Esophagus squamous epithelium (tissue), 5 donors: Measurements from ENCODE around the gene ADISSP. TPM values are rescaled to one million over a fixed set of nuclear protein-coding genes. Genes with fewer than 3 reads are reported as not detected.

Experiments used
- DNase-seq: peaks from one replicate; lab custom pipeline; 2025; lab: John Stamatoyannopoulos, UW
- H3K27ac ChIP-seq, 4 donors: fragments of 200-600 bp; sonication (generic); one replicate each; pipeline ENCODE4 v1.5.1; 2016 to 2019; ENCODE audit warnings: mild to moderate bottlenecking in 1 of 4
- H3K27me3 ChIP-seq, 4 donors: fragments of 200-600 bp; sonication (generic); 1 replicate in 3 of 4; 2 replicates in 1 of 4; pipeline versions ENCODE4 v1.5.1 to v1.6.0; 2017 to 2021; ENCODE audit warnings: antibody characterized with exemption in 1 of 4
- H3K36me3 ChIP-seq, 3 donors: fragments of 200-600 bp; sonication (generic); one replicate each; pipeline ENCODE4 v1.5.1; 2016 to 2019
- H3K4me1 ChIP-seq, 3 donors: fragments of 200-600 bp; sonication (generic); one replicate each; pipeline ENCODE4 v1.5.1; 2017 to 2019
- H3K4me3 ChIP-seq, 4 donors: fragments of 200-600 bp; sonication (generic); 1 replicate in 3 of 4; 2 replicates in 1 of 4; pipeline ENCODE4 v1.5.1; 2016 to 2019; ENCODE audit warnings: mild to moderate bottlenecking in 2 of 4, moderate library complexity in 1 of 4
- H3K9me3 ChIP-seq, 3 donors: fragments of 200-600 bp; sonication (generic); one replicate each; pipeline ENCODE4 v1.5.1; 2016 to 2019
- CTCF ChIP-seq, 6 experiments: fragments of 450-650 bp in 4 of 6; fragments of 200-600 bp in 2 of 6; sonication (generic) in 2 of 6; IDR thresholded peaks; one replicate each; pipeline ENCODE4 v1.5.1; 2016 to 2019; ENCODE audit warnings: antibody characterized with exemption in 6 of 6, mild to moderate bottlenecking in 4 of 6, moderate library complexity in 4 of 6
- POLR2A ChIP-seq, 4 donors: fragments of 450-650 bp; IDR thresholded peaks; one replicate each; pipeline ENCODE4 v1.6.1; 2017; ENCODE audit warnings: antibody characterized with exemption in 4 of 4, mild to moderate bottlenecking in 4 of 4, moderate library complexity in 3 of 4
- WGBS, 2 donors: methylation state at CpG; one replicate each; pipeline ENCODE4 v1.1.5; 2018; 5-methylcytosine and 5-hydroxymethylcytosine counted together
- intact Hi-C: fragments of 100-400 bp; cut with DNase I; formaldehyde crosslinking; loops from one replicate; pipeline ENCODE4 v1.15.0; 2022
- total RNA-seq, 4 donors: library from RNA; depleted of rRNA; stranded (reverse); fragments of >200 nt; gene quantifications; one replicate each; pipeline ENCODE4 v1.1.0, GENCODE V29; 2016
- donor health status: DM: yes; HTN: yes; CAD: no.

The ADISSP gene
- total RNA-seq, 4 donors from 2014 or later = 13.5 to 24.7 (median 19.8) TPM

DNA sequence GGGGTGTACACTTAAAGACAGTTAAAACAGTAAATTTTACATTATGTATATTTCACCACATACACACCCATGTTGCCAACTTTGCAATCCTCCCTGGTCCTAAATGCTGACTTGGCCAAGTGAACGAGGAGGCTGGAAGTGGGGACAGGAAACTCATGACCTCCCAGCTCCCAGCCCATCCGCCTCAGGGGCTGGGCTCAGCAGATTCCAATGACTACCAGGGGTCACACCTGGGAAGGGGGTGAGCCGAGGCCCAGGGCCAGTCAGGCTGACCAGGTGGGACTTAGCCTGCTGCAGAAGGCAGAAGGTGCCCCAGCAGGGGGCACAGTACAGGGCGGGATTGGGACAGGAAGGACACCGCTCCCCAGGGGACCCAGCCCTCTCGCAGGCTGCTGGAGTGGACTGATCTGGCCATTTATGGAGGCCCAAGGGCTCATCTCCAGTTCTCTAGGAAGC is 57.5 kb downstream of the ADISSP start:
- no peaks in the 10 kb centered on the region for H3K27me3 ChIP-seq
- no peak overlapping the region for H3K4me3 ChIP-seq
- no peaks in the 10 kb centered on the region for H3K9me3 ChIP-seq
- no peaks in the 10 kb centered on the region for H3K36me3 ChIP-seq
- no peak for TF ChIP-seq CTCF (IDR thresholded peaks at IDR 0.05)
- TF ChIP-seq POLR2A (IDR thresholded peaks at IDR 0.05) = no peak
- DNase-seq = no peak
- H3K4me1 ChIP-seq = peaks cover 0 to 15% (median 5%) of the 10 kb centered on the region in 3 donors
- 49 to 50% methylated on average over 4 to 6 of the region's 6 CpGs for WGBS, 2 donors
- peak overlapping the region in 2 of 4 donors; percentile 29 to 66 for H3K27ac ChIP-seq
- intact Hi-C loops = loop anchor here (5.0 kb wide), 1 partner anchor 33 kb away; no protein-coding TSS in a partner anchor

GRCh38 chr20:3707508-3707899 is 60.0 kb downstream of the ADISSP start:
- intact Hi-C loops = no loop called here
- no peak overlapping the region for H3K27ac ChIP-seq
- peaks cover 0 to 15% (median 5%) of the 10 kb centered on the region in 3 donors for H3K4me1 ChIP-seq
- H3K9me3 ChIP-seq = no peaks in the 10 kb centered on the region
- H3K36me3 ChIP-seq = no peaks in the 10 kb centered on the region
- H3K4me3 ChIP-seq = no peak overlapping the region
- TF ChIP-seq CTCF (IDR thresholded peaks at IDR 0.05) = no peak
- TF ChIP-seq POLR2A (IDR thresholded peaks at IDR 0.05) = no peak
- 77 to 91% methylated on average over 3 of the region's 3 CpGs for WGBS, 2 donors
- DNase-seq = no peak
- no peaks in the 10 kb centered on the region for H3K27me3 ChIP-seq

DNA sequence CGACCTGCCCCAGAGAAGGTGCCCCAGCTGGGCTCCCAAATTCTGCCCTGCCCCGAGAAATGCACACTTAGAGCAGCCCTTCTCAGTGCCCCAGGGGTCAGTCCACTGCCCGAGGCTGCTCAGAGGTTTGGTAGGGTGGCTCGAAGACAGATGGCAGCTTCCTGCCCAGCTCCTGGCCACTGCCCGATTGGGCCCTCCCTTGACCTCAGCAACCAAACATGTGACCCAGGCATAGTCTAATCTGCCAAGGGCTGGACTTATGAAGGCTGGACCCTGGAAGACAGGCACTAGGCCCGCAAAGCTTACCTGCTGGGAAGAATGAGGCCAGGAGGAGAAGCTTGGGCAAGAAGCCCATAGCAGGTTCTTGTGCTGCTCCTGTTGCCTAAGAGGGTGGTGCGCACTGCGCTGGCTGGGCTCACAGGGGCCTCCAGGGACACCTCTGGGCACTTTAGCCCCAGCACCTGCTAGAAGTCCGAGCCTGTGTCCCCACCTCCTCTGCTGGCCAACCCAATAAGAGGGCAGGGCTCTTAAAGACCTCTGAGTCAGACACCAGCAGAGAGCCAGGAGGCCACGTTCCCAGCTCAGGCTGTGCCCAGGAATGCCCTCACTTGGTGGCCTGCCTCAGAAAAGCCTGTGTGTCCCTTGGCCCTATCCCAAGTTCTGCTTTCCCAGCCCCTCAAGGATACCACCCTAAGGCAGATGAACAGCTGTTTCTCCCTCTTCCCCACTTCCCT is 60.6 kb downstream of the ADISSP start:
- intact Hi-C loops = no loop called here
- DNase-seq = no peak
- Histone ChIP-seq H3K36me3 (no peaks in the 10 kb centered on the region), H3K4me1 (peaks cover 0 to 15% (median 5%) of the 10 kb centered on the region in 3 donors), H3K27ac (no peak overlapping the region), H3K4me3 (no peak overlapping the region), H3K27me3 (no peaks in the 10 kb centered on the region), H3K9me3 (no peaks in the 10 kb centered on the region)
- 40 to 80% methylated on average over 1 to 7 of the region's 10 CpGs for WGBS, 2 donors
- TF ChIP-seq POLR2A (IDR thresholded peaks at IDR 0.05) (no peak), CTCF (IDR thresholded peaks at IDR 0.05) (no peak)

GRCh38 chr20:3705970-3706739 is 61.4 kb downstream of the ADISSP start:
- no peaks in the 10 kb centered on the region for H3K9me3 ChIP-seq
- intact Hi-C loops = no loop called here
- TF ChIP-seq POLR2A (IDR thresholded peaks at IDR 0.05) (no peak), CTCF (IDR thresholded peaks at IDR 0.05) (no peak)
- H3K27ac ChIP-seq = no peak overlapping the region
- no peak overlapping the region for H3K4me3 ChIP-seq
- peaks cover 0 to 12% (median 5%) of the 10 kb centered on the region in 3 donors for H3K4me1 ChIP-seq
- no peaks in the 10 kb centered on the region for H3K36me3 ChIP-seq
- no peak for DNase-seq
- WGBS, 2 donors = 82 to 84% methylated on average over 5 to 9 of the region's 31 CpGs
- H3K27me3 ChIP-seq = no peaks in the 10 kb centered on the region

GRCh38 chr20:3705491-3705969 is 62.0 kb downstream of the ADISSP start:
- intact Hi-C loops = no loop called here
- WGBS, 2 donors = 90% methylated on average over 2 of the region's 14 CpGs; no CpG with 5 or more reads in 1 of the 2 donors
- H3K36me3 ChIP-seq = no peaks in the 10 kb centered on the region
- H3K4me1 ChIP-seq = peaks cover 0 to 6% (median 2%) of the 10 kb centered on the region in 3 donors
- no peak overlapping the region for H3K27ac ChIP-seq
- H3K27me3 ChIP-seq = no peaks in the 10 kb centered on the region
- no peak for TF ChIP-seq POLR2A (IDR thresholded peaks at IDR 0.05)
- no peak for TF ChIP-seq CTCF (IDR thresholded peaks at IDR 0.05)
- no peak overlapping the region for H3K4me3 ChIP-seq
- DNase-seq = no peak
- no peaks in the 10 kb centered on the region for H3K9me3 ChIP-seq
